GM18909 (cell line): Measurements from ENCODE around the gene HS2ST1.

Source experiments
- ATAC-seq: cut with Tn5 transposase; IDR thresholded peaks from one replicate; pipeline ENCODE4 v1.9.1; 2021; ENCODE audit warnings: mild to moderate bottlenecking; ENCODE audit not compliant: unreplicated experiment, poor library complexity

The HS2ST1 gene

GRCh38 chr1:87103074-87103473, 188.6 kb downstream of the HS2ST1 start:
- ATAC-seq = no peak

DNA sequence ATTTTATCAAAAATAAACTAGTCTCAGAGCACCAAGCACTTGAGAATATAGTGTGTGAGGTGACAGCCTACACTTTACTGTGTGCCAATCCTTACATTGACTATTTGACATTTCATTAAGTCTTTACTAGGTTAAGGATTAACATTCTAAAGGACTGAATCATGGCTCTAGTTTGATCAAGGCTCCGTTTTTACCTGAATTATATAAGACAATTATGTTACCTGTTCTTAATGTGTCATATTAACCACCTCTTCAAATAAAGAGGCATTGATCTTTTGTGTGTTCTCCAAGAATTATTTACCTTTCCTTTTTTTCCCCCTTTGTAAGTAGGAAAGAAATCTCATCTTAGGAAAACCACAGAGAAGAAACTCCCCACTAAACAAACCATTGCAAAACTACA, 189.7 kb downstream of the HS2ST1 start:
- no peak for ATAC-seq

DNA sequence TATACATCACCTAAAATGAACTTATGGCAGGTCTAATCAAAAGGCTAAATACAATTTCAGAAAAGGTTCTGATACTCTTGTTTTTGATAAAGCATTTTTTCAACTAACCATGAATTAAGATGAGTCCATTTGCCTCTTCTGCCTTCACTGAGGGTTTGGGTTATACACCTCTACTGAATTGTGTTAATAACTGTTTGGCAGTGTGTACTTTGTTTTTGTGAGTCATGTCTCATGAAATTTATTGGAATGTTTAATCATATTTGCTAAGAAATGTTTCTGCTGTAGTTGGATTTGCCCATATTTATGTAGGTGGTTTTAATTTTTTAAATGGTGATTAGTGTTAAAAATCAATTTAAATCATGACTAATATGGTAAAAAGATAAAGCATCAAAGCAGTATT, 190.5 kb downstream of the HS2ST1 start:
- ATAC-seq = no peak

DNA sequence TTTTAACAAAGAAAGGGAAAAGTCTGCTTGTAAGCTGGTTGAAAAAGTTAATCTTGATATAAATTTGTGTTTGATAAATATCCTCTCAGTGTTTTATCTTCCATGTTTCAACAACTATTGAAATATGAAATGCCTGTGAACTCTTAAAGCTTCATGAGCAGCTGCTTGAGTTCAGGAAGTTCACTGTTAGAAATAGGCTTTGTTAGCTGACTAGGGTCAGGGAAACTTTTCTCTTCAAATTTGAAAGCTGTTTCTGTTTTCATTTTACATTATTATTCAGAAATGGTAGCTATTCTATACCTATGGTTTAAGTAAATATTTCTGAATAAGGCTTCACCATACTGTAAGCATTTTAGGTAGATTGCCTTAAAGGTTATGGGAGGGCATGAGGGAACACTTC, 191.7 kb downstream of the HS2ST1 start:
- no peak for ATAC-seq

- no peak for ATAC-seq
These were observed 192.4 kb downstream of the HS2ST1 start for GRCh38 chr1:87106867-87107266.

DNA sequence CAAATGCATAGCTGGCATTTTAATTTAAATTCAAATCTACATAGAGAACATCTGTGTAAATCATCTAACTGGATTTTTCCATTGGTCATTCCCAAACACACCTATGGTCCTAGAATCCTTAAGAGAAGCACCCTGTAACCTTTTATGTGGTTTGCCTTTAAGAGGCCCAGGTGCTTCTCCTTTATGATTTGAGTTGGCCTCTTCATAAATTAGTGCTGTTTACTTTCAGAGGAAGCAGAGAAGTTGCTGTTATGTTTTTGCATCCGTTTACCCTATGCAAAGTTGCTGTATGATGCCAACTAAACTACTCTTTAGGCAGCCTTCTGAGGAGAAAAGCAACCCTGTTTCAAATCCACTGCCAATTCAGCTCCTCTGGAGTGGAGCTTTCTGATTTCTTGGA, 193.8 kb downstream of the HS2ST1 start:
- no peak for ATAC-seq

DNA sequence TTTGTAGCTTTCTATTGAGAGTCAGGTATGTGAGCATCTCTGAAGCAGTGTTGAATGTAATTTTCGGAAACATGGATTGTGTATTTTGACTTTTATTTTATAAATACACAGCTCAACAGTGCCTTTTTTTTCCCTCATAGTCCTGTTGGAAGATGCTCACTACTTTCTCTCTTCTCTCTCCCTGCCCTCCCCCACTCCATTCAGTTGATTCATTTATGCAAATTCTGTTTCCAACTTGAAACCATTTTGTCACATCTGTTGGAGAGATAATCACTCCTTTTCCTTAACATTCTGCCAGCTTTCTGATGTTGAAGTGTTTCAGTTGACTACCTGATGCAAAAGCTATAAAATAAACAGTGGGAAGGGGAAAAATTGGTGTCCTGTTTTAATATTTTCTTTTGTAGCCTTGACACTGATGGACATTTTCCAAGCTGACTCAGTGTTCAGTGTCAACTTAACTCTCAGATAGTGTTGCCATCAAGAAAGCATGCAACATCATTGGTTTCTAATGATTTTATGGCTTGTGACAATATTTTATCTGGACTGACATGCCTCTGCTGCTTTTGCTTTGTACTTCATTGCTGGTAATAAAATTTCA, 194.5 kb downstream of the HS2ST1 start:
- no peak for ATAC-seq

DNA sequence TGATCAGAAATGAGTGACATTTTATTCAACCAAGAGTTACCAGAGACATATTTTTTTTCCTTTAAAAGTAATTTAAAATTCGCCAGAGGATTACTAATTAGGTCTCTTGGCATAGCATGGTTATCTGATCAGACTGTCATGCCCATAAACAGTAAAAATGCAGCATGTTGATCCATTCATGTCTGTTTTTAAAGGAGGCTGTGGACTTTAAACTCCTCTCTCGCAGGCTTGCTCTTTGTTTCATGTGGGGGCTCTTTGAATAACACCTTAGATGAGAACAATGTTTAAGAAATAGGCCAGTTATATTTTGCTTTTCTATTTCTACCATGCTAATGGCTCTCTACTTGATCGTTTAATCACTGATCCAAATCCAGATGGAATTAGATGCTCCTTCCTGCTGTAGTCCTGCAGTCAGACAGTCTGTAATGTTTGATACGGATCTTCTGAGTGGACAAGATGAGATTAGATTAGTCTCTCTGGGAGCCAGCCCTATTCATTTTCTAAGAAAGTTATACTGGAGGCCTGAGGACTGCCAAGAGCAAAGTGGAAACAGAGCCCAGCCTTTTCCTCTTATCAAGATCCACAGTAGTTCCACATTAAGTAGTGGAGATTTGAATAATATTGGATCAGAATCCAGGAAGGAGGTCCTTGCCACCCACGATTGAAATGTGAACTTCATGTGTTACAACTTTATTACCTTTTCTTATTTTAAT, 197.4 kb downstream of the HS2ST1 start:
- ATAC-seq = no peak

- no peak for ATAC-seq
These were observed 198.9 kb downstream of the HS2ST1 start for GRCh38 chr1:87113313-87113712.

- ATAC-seq = no peak
These were observed 201.0 kb downstream of the HS2ST1 start for GRCh38 chr1:87115317-87115890.

GRCh38 chr1:87115891-87116290, 201.5 kb downstream of the HS2ST1 start:
- no peak for ATAC-seq

DNA sequence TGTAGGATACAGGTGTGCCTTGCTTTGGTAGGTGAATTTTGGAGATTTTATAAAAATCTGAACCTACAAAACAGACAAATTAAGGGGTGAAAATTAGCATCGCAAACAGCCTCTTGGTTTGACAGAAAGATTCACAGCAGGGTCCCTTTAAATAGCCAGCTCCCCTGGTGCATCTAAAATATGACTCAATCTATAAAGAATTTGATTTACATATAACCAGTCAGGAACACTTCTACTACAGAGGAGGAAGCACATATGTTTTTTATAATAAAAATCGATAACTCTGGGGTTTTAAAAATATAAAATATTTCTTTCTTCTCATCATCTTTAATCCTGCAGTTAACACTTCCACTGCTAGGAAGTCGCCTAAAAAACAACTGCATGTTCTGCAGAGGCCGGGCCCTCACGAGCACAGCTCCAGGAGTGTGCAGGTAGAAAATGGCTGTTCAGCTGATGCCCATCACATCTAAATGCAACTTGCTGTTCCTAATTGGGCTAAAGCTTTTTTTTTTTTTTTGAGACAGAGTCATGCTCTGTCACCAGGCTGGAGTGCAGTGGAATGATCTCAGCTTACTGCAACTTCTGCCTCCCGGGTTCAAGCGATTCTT, 203.4 kb downstream of the HS2ST1 start:
- no peak for ATAC-seq

DNA sequence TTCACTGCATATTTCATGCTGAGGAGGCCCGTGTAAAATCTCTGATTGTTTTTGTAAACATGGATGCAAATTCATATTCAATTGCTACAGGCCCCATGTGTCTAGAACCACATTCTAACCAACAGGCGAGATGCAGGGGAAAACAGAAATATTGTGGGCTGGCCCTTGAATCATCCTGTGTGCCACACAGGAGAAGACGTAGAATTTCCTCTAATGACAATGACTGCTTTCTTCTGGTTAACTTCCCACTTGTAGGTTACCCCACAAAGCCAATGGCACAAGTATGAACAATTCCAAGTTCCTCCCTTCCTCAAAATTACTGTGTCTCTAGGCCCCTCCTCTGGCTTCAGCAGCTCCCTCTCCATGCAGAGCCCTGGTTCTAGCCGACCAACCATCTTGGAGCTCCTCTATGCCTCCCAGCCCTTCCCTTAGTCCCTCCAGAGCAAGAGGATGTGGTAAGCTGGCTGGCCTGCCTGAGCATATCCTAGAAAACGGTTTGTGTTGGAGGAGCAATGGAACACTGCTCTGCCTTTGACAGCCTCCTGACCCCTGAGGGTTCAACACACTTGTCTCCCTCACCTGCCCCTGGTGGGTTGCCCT, 205.2 kb downstream of the HS2ST1 start:
- ATAC-seq = no peak

DNA sequence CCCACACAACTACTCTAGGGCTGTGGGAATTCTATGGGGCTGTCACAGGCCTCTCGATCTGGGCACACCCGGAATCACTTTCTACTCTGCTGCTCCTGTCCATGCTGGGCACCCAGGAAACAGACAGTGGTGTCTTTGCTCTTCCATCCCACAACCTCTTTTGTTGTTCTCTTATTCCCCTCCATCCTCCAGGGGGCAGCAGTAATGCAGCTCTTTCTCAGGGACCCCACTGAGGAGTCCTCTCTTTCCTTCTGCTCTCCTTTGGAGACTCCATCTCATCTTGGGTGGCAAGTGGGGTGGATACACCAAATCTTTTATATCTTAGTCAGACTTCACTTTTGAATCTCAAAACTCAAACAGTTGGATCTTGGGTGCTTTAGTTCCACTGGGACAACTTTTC, 206.3 kb downstream of the HS2ST1 start:
- ATAC-seq = no peak

GRCh38 chr1:87121711-87122163, 207.3 kb downstream of the HS2ST1 start:
- ATAC-seq = no peak

- ATAC-seq = no peak
These were observed 207.8 kb downstream of the HS2ST1 start for GRCh38 chr1:87122243-87122642.

DNA sequence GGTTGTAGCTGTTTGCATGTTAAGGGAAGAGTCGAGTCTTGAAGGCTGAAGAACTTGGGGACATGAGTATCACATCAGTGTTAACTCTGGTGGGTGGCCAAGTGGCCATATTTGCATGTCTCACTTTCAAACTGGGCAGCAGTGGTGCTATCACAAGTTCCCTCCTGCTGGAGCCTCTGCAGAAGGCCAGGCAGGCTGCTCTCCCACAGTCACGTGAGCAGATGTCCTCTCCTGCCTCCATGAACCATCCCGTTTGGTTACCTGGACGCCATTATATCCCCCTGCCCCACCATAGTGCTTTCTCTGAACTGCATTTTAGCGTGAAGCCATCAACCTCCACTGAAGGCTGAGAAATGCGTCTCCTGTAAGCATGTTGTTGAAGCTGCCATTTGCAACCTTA, 209.2 kb downstream of the HS2ST1 start:
- no peak for ATAC-seq

DNA sequence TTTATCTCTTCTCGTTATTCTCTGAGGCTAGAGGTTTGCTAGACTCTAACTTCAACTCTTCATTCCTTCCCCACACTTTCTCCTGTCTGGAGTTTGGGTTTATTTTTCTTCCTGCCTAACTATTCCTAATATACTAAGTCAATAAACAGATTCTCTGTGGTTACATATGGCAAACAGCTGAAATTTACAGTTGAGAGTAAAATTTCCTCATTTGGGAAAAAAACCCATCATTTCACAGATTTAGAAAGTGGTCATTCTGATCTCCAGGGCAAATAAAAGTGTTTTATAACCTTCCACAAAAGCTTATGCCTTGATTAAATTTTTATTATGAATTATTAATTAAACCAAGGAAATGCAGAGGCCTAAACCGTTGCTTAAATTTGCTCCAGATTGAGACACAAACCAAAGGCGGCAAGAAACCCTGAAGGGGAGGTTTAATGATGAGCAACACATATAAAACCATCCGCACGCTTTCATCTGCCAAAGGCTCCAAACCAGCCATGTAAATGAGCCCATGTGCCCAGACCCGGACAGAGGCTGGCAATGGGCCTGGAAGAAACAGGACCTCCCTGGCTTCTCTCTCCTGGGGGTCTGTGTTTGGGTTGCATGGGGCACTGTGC, 212.6 kb downstream of the HS2ST1 start:
- no peak for ATAC-seq

DNA sequence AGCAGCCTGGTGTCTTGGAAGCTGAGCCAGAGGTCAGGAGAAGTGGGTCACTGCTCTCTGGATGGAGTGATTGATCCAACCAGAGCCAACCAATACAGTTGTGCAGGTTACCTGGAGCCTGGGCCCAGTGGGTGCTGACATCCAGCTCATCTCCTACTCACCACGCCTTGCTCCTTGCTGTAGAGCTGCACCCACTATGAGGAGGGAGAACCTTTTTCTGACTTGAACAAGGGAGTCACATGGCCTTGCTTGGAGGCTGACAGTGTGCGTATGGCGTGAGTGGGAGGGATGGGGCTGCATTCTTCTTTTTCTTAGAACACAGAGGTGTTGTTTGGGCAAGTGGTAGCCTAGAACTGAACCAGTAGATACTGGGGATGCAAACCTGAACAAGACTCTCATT, 213.1 kb downstream of the HS2ST1 start:
- ATAC-seq = no peak

DNA sequence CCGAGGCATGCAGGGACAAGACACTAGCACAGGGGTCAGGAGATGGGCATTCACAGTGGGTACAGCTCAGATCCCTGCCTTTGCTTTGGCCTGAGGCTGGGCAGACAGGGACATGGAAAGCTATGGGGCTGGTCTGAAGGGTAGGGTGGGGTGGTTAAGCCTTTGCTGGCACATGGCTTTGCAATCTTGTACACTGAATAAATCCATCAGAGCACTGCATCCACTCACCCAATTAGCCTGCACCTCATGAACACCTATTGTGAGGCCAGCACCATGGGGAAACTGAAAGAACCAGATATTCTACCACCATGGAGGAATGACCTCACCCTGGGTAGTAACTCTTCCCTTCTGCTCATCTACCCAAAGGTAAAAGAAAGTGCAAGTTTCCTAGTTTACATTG, 214.6 kb downstream of the HS2ST1 start:
- no peak for ATAC-seq

DNA sequence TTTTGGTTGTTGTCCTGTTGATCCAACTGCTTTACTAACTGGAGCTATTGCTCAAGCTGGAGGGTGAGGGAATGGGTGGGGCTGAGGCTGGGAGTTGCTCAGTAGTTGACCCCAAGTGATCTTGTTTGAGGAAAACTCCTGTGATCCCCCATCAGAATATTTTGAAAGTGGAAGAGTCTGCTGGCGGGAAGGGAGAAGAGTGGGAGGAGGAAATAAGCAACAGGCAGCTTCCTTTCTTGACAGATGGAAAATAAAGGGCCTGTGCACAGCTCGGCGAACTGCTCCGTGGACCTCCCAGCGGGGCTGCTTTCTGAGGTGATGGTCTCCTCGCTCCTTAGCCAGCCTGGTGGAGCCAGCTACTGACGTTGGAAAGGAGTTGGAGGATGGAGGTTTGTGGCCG, 215.2 kb downstream of the HS2ST1 start:
- ATAC-seq = no peak
